HCT116 (cell line): ENCODE results near the gene PRDX6.

Experiments used
- RAD21 ChIP-seq: IDR thresholded peaks from 2 replicates; pipeline ENCODE4 v1.6.1; 2012; ENCODE audit warnings: low read depth, mild to moderate bottlenecking
- TF ChIP-seq, protein P1 (sequence below), 3 experiments: fragments of 200-600 bp in 1 of 3; sonication (generic) in 1 of 3; IDR thresholded peaks in 2 of 3; conservative IDR thresholded peaks in 1 of 3; 2 replicates each; pipeline ENCODE4 v1.5.1; 2012 to 2017; ENCODE audit warnings: low read depth in 2 of 3, low read length in 2 of 3, antibody characterized with exemption in 1 of 3, borderline replicate concordance in 1 of 3, control low read depth in 1 of 3, mild to moderate bottlenecking in 1 of 3, mixed read lengths in 1 of 3, mixed run types in 1 of 3, moderate library complexity in 1 of 3; ENCODE audit not compliant: insufficient read depth in 1 of 3

GRCh38 chr1:173489929-173490328 is 12.8 kb downstream of the PRDX6 start:
- TF ChIP-seq, protein P1, sequence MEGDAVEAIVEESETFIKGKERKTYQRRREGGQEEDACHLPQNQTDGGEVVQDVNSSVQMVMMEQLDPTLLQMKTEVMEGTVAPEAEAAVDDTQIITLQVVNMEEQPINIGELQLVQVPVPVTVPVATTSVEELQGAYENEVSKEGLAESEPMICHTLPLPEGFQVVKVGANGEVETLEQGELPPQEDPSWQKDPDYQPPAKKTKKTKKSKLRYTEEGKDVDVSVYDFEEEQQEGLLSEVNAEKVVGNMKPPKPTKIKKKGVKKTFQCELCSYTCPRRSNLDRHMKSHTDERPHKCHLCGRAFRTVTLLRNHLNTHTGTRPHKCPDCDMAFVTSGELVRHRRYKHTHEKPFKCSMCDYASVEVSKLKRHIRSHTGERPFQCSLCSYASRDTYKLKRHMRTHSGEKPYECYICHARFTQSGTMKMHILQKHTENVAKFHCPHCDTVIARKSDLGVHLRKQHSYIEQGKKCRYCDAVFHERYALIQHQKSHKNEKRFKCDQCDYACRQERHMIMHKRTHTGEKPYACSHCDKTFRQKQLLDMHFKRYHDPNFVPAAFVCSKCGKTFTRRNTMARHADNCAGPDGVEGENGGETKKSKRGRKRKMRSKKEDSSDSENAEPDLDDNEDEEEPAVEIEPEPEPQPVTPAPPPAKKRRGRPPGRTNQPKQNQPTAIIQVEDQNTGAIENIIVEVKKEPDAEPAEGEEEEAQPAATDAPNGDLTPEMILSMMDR (IDR thresholded peaks at IDR 0.05 in 2 of 3, conservative IDR thresholded peaks at IDR 0.05 in 1 of 3; ENCODE audit: borderline replicate concordance in 1 of 3, insufficient read depth in 1 of 3, low read depth in 2 of 3, low read length in 2 of 3), result no peak
- no peak for TF ChIP-seq RAD21
